GM21723 (cell line): ENCODE measurements around the gene KNL1.

Experiments
- ATAC-seq: cut with Tn5 transposase; IDR thresholded peaks from one replicate; pipeline ENCODE4 v1.9.1; 2021; ENCODE audit warnings: mild to moderate bottlenecking, moderate library complexity; ENCODE audit not compliant: unreplicated experiment

Gene KNL1

GRCh38 chr15:40582726-40583246 is 11.3 kb upstream of the KNL1 start:
- no peak for ATAC-seq

GRCh38 chr15:40584191-40584590 is 9.9 kb upstream of the KNL1 start:
- ATAC-seq: no peak

DNA sequence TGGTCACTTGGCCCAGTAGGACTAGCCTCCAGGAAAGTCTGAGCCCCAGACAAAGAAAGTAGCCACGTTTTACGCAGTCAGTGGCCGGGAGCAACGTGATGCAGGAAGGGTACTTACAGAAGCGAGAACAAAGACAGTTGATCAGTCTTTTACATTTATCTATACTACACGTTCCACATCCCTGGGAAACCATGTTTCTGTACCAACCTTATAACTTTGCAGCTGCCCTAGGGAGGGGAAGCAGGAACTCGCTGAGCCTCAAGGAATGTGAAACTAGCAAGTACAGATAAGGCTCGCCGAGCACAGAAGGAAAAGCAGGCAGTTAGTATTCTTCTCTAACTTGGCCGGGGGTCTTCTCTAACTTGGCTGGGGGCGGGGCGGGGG is 3.4 kb upstream of the KNL1 start:
- no peak for ATAC-seq

DNA sequence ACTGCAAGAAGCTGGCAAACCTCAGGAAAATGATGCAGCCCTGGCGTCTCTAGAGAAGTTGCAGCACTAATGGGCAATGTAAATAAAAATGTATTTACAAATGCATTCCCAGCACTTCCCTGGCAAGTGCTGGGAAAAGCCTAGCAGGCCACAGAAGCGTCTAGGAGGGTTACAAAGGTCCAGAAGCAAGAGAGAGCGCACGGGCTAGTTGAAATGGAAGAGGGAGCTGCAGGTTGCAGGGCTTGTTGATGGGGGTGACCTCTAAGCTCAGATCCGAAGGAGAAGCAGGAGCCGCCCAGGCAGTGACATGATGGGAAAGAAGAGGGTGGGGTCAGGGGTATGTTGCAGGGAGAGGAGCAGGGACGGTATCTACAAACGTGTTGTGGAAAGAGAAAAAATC is 2.7 kb upstream of the KNL1 start:
- ATAC-seq: no peak

GRCh38 chr15:40593165-40593564 is 884 bp upstream of the KNL1 start:
- no peak for ATAC-seq

- ATAC-seq: peak; percentile 49
These were observed 384 bp downstream of the KNL1 start for GRCh38 chr15:40594429-40594836.

- no peak for ATAC-seq
These were observed 1.2 kb downstream of the KNL1 start for GRCh38 chr15:40595219-40595618.

- no peak for ATAC-seq
These were observed 1.7 kb downstream of the KNL1 start for GRCh38 chr15:40595773-40596172.

GRCh38 chr15:40597024-40597423 is 3.0 kb downstream of the KNL1 start:
- ATAC-seq: no peak

GRCh38 chr15:40598126-40598525 is 4.1 kb downstream of the KNL1 start:
- no peak for ATAC-seq

DNA sequence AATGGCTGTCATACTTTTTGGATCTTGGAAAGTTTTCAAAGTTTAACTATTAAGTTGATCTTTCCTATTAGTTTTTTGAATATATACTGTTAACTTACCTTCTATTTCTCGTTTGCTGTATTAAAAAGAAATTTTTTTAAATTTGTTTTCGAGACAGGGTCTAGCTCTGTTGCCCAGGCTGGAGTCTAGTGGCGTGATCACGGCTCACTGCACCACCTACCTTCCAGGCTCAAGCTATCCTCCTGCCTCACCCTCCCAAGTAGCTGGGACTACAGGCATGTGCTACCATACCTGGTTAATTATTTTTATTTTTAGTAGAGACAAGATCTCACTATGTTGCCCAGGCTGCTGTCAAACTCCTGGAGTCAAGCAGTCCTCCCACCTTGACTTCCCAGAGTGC is 4.6 kb downstream of the KNL1 start:
- no peak for ATAC-seq

- no peak for ATAC-seq
These were observed 6.9 kb downstream of the KNL1 start for GRCh38 chr15:40600956-40601355.

GRCh38 chr15:40603935-40604334 is 9.9 kb downstream of the KNL1 start:
- ATAC-seq: no peak

DNA sequence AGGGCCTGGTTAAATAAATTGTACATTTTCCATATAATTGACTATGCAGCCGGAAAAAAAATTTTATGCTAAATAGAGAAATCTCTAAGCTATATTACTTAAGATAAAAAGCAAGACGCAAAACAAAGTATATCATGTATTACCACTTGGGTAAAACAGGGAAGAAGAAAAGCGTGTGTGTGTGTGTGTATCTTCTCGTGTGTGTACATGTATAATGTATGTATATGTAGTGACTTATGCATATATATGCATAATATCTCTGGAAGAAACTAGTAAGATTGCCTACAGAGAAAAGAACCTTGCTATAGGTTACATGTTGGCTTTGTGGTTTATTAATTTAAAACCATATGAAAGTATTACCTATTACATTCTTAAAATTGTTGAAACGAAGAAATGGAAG is 19.0 kb downstream of the KNL1 start:
- ATAC-seq: no peak

DNA sequence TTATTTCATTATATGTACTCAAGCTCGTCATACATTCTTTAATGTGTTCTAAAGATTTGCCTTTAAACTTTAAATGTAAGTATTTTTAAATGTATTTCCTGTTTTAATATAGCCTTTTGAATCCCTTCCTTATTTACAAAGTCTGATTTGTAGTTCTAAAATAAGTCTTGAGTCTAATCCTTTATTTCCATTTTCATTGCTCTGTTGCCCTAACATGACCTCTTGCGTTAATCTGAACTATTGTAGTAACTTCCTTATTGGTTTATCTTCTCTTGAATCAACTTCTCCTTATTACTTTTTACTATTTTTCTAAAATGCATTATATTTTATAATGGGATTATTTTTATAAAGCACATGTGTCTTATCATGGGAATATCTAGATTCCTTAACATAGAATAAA is 24.0 kb downstream of the KNL1 start:
- no peak for ATAC-seq

DNA sequence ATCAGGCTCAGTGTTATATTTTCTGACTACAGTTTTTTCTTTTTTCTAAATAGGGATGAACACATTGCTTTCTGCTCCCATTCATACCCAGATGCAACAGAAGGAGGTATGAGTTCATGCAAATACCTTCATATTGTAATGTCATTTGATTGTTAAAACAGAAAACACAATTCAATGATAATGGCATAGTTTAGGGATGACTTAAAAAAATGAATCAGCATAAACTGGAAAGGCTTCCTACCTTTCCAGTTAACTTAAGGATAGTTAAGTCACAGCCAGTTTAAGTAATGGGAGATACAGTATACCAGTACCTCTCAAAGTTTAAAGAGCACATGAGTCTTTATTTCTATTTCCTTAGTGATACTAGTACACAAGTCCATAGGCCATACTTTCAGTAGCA is 24.9 kb downstream of the KNL1 start:
- ATAC-seq: no peak

DNA sequence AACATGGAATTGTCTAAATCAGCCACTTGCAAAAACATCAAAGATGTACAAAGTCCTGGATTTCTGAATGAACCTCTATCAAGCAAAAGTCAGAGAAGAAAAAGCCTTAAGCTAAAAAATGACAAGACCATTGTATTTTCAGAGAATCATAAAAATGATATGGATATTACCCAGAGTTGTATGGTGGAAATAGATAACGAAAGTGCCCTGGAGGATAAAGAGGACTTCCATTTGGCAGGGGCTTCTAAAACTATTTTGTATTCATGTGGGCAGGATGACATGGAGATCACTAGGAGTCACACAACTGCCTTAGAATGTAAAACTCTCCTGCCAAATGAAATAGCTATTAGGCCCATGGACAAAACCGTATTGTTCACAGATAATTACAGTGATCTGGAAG is 29.3 kb downstream of the KNL1 start:
- no peak for ATAC-seq

- no peak for ATAC-seq
These were observed 36.3 kb downstream of the KNL1 start for GRCh38 chr15:40630313-40630712.

DNA sequence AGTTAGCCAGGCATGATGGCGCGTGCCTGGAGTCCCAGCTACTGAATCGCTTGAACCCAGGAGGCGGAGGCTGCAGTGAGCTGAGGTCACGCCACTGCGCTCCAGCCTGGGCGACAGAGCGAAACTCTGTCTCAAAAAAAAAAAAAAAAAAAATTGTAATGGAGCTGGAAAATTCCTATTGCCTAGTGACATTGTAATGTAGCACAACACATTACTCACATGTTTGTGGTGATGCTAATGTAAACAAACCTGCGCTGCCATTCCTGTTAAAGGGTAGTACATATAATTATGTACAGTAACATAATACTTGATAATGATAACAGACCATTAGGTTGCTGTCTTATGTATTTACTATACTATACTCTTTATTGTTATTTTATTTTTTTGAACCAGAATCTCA is 39.1 kb downstream of the KNL1 start:
- no peak for ATAC-seq

- ATAC-seq: no peak
These were observed 43.2 kb downstream of the KNL1 start for GRCh38 chr15:40637221-40637745.

- ATAC-seq: no peak
These were observed 45.6 kb downstream of the KNL1 start for GRCh38 chr15:40639677-40640076.

- no peak for ATAC-seq
These were observed 53.5 kb downstream of the KNL1 start for GRCh38 chr15:40647523-40647922.

- no peak for ATAC-seq
These were observed 56.4 kb downstream of the KNL1 start for GRCh38 chr15:40650479-40650878.
